AG04449 (cell line): ENCODE data around the gene FAM234A.

ENCODE experiments used
- CTCF ChIA-PET: fragments of 350-600 bp; formaldehyde crosslinking; extraction: SDS; loops from one replicate; lab custom pipeline; 2021; ENCODE audit warnings: antibody characterized with exemption; lab: Yijun Ruan, JAX
- POLR2A ChIA-PET: fragments of 400-600, 350-600 bp; formaldehyde crosslinking; extraction: SDS; loops from one replicate; lab custom pipeline; 2020; ENCODE audit warnings: antibody characterized with exemption, inconsistent platforms; lab: Yijun Ruan, JAX
- DNase-seq: peaks from one replicate; pipeline ENCODE4 v3.0.0-alpha.2; 2010; ENCODE audit warnings: low read depth, low spot score
- H3K4me3 ChIP-seq: 2 replicates; pipeline ENCODE4 v1.5.1; 2011; ENCODE audit warnings: low read depth, mild to moderate bottlenecking, control low read depth, low read length
- TF ChIP-seq, protein P1 (sequence below): IDR thresholded peaks from one replicate; pipeline ENCODE4 v1.5.1; 2011; ENCODE audit warnings: mild to moderate bottlenecking, moderate library complexity, low read length, control low read depth, inconsistent platforms; ENCODE audit not compliant: insufficient read depth; ENCODE audit errors: missing control alignments

The FAM234A gene

GRCh38 chr16:301950-302349 lies 67.3 kb downstream of the FAM234A start:
- DNase-seq = no peak
- ChIA-PET POLR2A (no interaction called here), CTCF (no interaction called here)
- no peak overlapping the region for H3K4me3 ChIP-seq
- TF ChIP-seq, protein P1, sequence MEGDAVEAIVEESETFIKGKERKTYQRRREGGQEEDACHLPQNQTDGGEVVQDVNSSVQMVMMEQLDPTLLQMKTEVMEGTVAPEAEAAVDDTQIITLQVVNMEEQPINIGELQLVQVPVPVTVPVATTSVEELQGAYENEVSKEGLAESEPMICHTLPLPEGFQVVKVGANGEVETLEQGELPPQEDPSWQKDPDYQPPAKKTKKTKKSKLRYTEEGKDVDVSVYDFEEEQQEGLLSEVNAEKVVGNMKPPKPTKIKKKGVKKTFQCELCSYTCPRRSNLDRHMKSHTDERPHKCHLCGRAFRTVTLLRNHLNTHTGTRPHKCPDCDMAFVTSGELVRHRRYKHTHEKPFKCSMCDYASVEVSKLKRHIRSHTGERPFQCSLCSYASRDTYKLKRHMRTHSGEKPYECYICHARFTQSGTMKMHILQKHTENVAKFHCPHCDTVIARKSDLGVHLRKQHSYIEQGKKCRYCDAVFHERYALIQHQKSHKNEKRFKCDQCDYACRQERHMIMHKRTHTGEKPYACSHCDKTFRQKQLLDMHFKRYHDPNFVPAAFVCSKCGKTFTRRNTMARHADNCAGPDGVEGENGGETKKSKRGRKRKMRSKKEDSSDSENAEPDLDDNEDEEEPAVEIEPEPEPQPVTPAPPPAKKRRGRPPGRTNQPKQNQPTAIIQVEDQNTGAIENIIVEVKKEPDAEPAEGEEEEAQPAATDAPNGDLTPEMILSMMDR = no peak

- no peak for DNase-seq
- TF ChIP-seq, protein P1 = no peak
- ChIA-PET CTCF (no interaction called here), POLR2A (no interaction called here)
- no peak overlapping the region for H3K4me3 ChIP-seq
These were observed 69.3 kb downstream of the FAM234A start for GRCh38 chr16:303760-304505.

DNA sequence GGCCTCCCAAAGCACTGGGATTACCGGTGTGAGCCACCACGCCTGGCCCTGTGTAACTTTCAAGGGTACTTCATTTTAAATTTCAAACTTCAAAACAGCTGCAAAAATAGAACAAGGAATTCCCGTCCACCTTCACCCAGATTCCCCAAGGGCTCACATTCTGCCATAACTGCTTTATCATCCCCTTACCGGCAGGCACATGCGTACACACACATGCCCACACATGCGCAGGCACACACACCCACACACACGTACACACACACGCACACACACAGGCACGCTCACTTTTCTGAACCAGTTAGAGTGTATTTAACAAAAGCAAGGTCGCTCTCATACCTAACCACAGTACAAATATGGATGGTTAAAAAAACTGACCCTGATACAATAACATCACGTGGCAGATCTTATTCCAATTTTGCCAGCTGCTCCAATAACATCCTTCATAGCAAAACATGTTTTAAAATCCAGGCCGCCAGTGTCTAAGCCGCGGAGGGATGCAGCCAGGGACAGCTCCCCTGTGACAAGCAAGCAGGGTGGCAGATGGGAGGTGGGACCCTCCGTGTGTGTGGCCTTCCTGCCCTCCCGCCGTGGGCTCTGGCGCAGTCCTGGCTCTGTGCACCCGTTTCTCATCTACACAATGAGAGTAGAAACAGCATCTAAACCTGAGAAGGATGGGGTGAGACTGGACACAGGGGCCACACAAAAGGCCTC lies 71.5 kb downstream of the FAM234A start:
- POLR2A ChIA-PET = no interaction called here
- TF ChIP-seq, protein P1 = no peak
- CTCF ChIA-PET = no interaction called here
- no peak for DNase-seq
- H3K4me3 ChIP-seq = no peak overlapping the region

DNA sequence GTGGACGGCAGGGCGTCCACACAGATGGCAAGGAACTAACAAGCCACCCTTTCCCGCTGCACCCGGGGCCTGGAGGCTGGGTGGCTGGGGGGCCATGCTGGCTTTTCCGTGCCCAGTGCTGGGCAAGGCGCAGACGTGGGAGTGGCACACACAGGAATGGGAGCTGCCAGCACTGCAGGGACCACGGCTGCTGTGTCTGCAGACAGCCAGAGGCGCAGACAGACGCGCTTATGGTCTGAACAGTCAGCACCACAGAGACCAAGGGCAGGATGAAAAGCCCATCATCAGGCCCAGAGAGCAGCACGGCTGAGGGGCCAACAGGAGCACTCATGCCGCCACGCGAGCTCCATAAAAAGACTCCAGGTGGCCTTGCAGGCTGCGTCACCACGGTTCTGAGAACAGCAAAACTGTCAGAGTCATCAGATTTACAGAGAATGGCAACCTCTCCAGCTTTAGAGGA lies 72.3 kb downstream of the FAM234A start:
- ChIA-PET CTCF (no interaction called here), POLR2A (no interaction called here)
- no peak overlapping the region for H3K4me3 ChIP-seq
- DNase-seq = no peak
- TF ChIP-seq, protein P1 = no peak

GRCh38 chr16:307691-308312 lies 73.2 kb downstream of the FAM234A start:
- TF ChIP-seq, protein P1 = no peak
- CTCF ChIA-PET = no interaction called here
- no peak for DNase-seq
- POLR2A ChIA-PET = no interaction called here
- H3K4me3 ChIP-seq = no peak overlapping the region

- ChIA-PET POLR2A (no interaction called here), CTCF (no interaction called here)
- H3K4me3 ChIP-seq = no peak overlapping the region
- TF ChIP-seq, protein P1 = no peak
- no peak for DNase-seq
These were observed 74.9 kb downstream of the FAM234A start for GRCh38 chr16:309476-309875.
